HUES64 (cell line): ENCODE measurements around the gene IQGAP1.

ENCODE experiments used
- H3K27ac ChIP-seq: 2 replicates; pipeline ENCODE4 v1.7.0; 2013; ENCODE audit warnings: low read depth, low read length, inconsistent platforms
- H3K27me3 ChIP-seq: 2 replicates; pipeline ENCODE4 v1.6.1; 2013; ENCODE audit warnings: mild to moderate bottlenecking, low read length; ENCODE audit not compliant: insufficient read depth
- H3K36me3 ChIP-seq: 2 replicates; pipeline ENCODE4 v1.6.1; 2013; ENCODE audit warnings: mild to moderate bottlenecking, low read length; ENCODE audit not compliant: insufficient read depth
- H3K4me1 ChIP-seq: 2 replicates; pipeline ENCODE4 v1.6.1; 2013; ENCODE audit warnings: mild to moderate bottlenecking, low read length, moderate library complexity; ENCODE audit not compliant: insufficient read depth
- H3K4me3 ChIP-seq: 2 replicates; pipeline ENCODE4 v1.5.1; 2013; ENCODE audit warnings: mild to moderate bottlenecking, low read length, moderate library complexity
- H3K9ac ChIP-seq: 2 replicates; pipeline ENCODE4 v1.6.1; 2013; ENCODE audit warnings: mild to moderate bottlenecking, low read depth, low read length
- H3K9me3 ChIP-seq: 2 replicates; pipeline ENCODE4 v1.6.1; 2013; ENCODE audit warnings: low read depth, low read length; ENCODE audit not compliant: insufficient read depth
- WGBS: fragments of 150-250, 120-280 bp; methylation state at CpG from one replicate; pipeline ENCODE4 v1.1.7; 2013; ENCODE audit warnings: missing lambda C conversion rate; 5-methylcytosine and 5-hydroxymethylcytosine counted together

Gene IQGAP1

DNA sequence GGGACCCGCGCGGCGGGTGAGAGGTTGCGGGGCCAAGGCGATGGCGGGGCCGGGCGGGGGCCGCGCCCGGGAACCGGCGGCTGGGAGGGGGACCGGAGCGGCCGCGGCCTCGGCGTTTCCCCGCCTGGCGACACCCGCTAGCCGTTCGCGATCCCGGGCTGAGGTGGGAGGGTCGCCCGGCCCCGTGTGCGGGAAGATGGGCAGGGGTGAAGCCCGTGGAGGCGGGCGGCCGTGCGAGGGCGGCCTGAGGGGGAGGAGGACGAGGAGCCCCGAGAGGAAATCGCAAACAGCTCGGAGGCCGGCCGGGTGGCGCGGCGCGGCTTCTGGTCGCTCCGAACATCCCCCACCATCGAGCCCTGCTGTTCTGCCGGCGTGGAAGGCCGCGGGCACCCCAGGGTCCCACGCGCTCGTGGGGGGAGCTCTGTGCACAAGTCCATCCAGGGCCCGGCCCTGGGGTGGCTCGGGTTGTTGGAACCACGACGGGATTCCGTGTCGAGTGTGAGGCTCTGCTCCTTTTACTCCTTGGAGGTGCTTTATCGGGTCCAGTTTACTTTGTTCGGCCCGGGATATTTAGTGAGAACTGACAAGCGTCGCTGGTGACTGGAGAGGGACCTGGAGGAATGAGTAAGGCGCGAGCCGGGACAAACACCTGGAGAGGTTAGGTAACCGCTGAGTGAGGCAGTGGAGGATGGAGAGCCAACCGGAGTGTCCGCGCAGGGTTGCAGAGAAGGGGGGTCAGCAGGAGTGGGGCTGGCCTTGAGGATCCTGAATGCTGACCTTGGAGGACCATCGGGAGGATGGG lies 142.4 kb downstream of the IQGAP1 start:
- Histone ChIP-seq H3K36me3 (no peaks in the 10 kb centered on the region), H3K4me3 (peak overlapping the region; percentile 75), H3K27ac (no peak overlapping the region), H3K9me3 (no peaks in the 10 kb centered on the region), H3K9ac (peak overlapping the region; percentile 61; the same call in 1 of the 2 replicates), H3K4me1 (no peaks in the 10 kb centered on the region), H3K27me3 (peaks cover 45% of the 10 kb centered on the region)
- WGBS = under 1% methylated on average over 76 of the region's 76 CpGs

DNA sequence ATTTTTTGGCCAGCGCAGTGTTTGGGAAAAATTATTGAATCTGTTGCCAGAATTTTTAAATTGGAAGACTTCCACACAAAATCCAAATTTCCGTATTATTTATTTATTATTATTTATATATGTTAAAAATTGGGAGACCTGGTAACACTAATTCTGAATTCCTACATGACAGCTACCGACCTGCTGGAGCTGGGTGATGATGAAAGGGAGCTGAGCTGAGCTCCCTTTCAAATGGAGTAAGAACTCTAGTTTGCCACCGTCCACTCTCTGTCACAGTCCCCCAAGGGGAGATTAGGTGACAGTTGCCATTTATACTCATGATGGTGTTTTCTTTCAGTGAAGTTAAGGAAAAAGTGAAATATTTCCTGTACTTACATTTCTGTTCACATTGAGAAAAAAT lies 143.1 kb downstream of the IQGAP1 start:
- H3K9me3 ChIP-seq = no peaks in the 10 kb centered on the region
- peaks cover 45% of the 10 kb centered on the region for H3K27me3 ChIP-seq
- H3K4me1 ChIP-seq = no peaks in the 10 kb centered on the region
- 17% methylated on average over 2 of the region's 4 CpGs for WGBS
- no peaks in the 10 kb centered on the region for H3K36me3 ChIP-seq
- peak overlapping the region; percentile 75 for H3K4me3 ChIP-seq
- H3K27ac ChIP-seq = no peak overlapping the region
- no peak overlapping the region for H3K9ac ChIP-seq

DNA sequence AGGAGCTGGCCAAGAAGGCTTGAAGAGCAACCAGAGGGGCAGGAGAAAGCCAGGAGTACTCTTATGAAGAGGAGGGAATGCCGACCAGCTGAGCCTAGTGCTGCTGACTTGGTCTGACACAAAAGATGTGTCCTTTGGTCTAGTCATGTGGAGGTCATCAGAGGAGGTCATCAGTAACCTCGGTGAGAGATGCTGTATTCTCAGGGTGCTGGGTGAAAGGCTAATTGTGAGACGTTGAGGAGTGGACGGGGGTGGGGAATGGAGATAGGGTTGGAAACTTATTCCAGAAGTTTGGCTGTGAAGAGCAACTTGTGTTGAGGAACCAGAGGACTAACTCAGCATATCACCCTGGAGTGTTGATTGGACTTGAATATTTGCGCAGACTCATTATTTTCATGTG lies 147.2 kb downstream of the IQGAP1 start:
- 87% methylated on average over 5 of the region's 5 CpGs for WGBS
- H3K9me3 ChIP-seq = no peaks in the 10 kb centered on the region
- H3K4me1 ChIP-seq = no peaks in the 10 kb centered on the region
- peaks cover 24% of the 10 kb centered on the region for H3K27me3 ChIP-seq
- H3K9ac ChIP-seq = no peak overlapping the region
- H3K27ac ChIP-seq = no peak overlapping the region
- H3K36me3 ChIP-seq = no peaks in the 10 kb centered on the region
- no peak overlapping the region for H3K4me3 ChIP-seq

DNA sequence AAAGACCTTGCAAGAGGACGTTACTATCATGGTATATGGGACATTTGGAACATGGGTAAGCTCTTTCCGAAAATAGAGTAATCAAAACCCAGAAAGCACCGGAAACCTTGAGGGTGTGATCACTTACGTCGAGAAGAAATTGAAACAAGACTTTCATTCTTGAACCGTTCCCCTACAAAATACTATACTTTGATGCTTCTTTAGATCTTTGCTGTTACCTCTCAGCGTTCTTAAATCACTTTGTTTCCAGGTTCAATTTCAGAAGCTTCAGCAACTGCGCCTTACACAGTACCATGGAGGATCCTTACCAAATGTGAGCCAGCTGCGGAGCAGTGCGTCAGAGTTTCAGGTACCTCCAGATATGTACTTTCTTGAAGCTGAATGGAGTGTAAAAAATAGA lies 151.7 kb downstream of the IQGAP1 start:
- H3K36me3 ChIP-seq = no peaks in the 10 kb centered on the region
- WGBS = 95% methylated on average over 10 of the region's 10 CpGs

DNA sequence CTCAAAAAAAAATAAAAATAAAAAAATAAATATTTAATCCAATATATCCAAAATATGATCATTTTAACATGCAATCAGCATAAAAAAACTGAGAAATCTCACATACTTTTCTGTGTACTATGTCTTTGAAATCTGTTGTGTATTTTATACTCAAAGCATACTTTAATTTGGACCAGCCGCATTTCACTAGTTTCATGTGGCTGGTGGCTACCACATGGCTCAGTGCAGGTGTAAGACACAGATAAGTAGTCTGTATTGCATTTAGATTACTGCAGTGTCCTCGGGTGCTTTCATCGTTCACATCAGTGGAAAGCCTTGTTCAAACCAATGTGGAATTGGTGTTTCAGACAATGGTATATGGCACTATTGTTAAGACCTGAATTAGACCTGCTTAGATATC lies 152.7 kb downstream of the IQGAP1 start:
- Histone ChIP-seq H3K9me3 (no peaks in the 10 kb centered on the region), H3K36me3 (no peaks in the 10 kb centered on the region), H3K27ac (no peak overlapping the region), H3K27me3 (no peaks in the 10 kb centered on the region), H3K4me3 (no peak overlapping the region), H3K9ac (no peak overlapping the region), H3K4me1 (no peaks in the 10 kb centered on the region)
- 86% methylated on average over 3 of the region's 3 CpGs for WGBS

More for the DNA sequence above, 151.7 kb downstream of the IQGAP1 start:
- Histone ChIP-seq H3K4me1 (no peaks in the 10 kb centered on the region), H3K27me3 (no peaks in the 10 kb centered on the region), H3K9ac (no peak overlapping the region), H3K9me3 (no peaks in the 10 kb centered on the region), H3K27ac (no peak overlapping the region), H3K4me3 (no peak overlapping the region)

DNA sequence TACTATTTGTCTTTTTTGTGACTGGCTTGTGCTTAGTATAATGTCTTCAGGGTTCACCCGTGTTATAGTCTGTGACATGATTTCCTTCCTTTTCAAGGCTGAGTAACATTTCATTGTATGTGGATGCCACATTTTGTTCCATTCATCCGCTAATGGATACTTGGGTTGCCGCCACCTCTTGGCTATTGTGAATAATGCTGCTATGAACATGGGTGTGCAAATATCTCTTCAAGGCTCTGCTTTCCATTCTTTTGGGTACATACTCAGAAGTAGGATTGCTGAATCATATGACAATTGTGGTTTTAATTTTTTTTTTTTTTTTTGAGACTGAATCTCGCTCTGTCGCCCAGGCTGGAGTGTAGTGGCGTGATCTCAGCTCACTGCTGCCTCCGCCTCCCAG lies 157.1 kb downstream of the IQGAP1 start:
- Histone ChIP-seq H3K36me3 (no peaks in the 10 kb centered on the region), H3K4me3 (no peak overlapping the region), H3K27ac (no peak overlapping the region), H3K9ac (no peak overlapping the region), H3K27me3 (no peaks in the 10 kb centered on the region), H3K4me1 (no peaks in the 10 kb centered on the region), H3K9me3 (no peaks in the 10 kb centered on the region)
- WGBS = 96% methylated on average over 7 of the region's 7 CpGs

DNA sequence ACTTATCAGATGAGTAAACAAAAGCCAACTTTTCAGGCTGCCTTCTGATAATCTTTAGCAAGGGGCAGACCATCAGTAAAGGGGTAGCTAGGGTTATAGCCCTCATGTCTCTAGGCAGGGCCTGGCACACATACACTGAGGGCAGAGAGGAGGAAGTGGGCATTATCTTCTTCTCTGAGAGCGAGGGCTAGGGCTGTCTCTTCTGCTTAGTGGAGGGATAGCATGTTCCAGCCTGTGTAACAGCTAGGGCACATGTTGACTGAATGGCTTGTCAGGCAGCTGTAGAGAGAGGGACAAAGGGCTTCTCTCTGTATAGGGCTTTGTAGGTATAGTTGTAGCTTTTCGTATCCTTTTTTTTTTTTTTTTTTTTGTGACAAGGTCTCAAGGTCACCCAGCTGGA lies 159.5 kb downstream of the IQGAP1 start:
- no peaks in the 10 kb centered on the region for H3K27me3 ChIP-seq
- no peaks in the 10 kb centered on the region for H3K9me3 ChIP-seq
- no peak overlapping the region for H3K9ac ChIP-seq
- H3K4me1 ChIP-seq = no peaks in the 10 kb centered on the region
- no peak overlapping the region for H3K27ac ChIP-seq
- H3K36me3 ChIP-seq = no peaks in the 10 kb centered on the region
- 77% methylated on average over 2 of the region's 2 CpGs for WGBS
- no peak overlapping the region for H3K4me3 ChIP-seq

DNA sequence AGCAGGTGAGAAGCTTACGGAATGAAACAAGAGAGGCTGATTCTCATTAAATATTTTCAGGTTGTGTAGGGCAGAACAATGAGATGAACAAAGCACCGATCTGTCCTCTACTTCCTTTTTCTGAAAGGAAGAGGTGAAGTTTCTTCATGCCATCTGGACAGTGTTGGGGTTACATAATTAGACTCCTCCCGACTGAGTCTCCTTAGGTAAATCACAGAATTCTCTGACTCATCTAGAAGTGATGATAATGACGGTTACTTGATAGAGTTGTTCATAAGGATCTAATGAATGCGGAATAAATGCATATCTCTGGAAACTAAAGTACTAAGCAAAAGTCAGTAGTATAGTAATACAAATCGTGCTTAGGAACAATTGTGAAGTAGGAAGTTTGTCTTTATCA lies 162.9 kb downstream of the IQGAP1 start:
- no peak overlapping the region for H3K27ac ChIP-seq
- no peaks in the 10 kb centered on the region for H3K4me1 ChIP-seq
- H3K36me3 ChIP-seq = no peaks in the 10 kb centered on the region
- no peaks in the 10 kb centered on the region for H3K9me3 ChIP-seq
- H3K9ac ChIP-seq = no peak overlapping the region
- H3K4me3 ChIP-seq = no peak overlapping the region
- no peaks in the 10 kb centered on the region for H3K27me3 ChIP-seq
- 94% methylated on average over 6 of the region's 6 CpGs for WGBS
